ENCODE results near the gene ASCL2.
A peak's percentile ranks its signal among the peaks of the same experiment; 100 is the strongest.

- TF ChIP-seq CTCF (conservative IDR thresholded peaks at IDR 0.05) = 0 out of 2 replicates have a peak, but pooled peaks have one; percentile 67
- TF ChIP-seq ZFX (IDR thresholded peaks at IDR 0.05) = no peak
Observed at GRCh38 chr11:2270322-2271076, at the start of gene ASCL2.
